Measurements from ENCODE around the gene SLC14A1. TPM values are rescaled to one million over a fixed set of nuclear protein-coding genes. Genes with fewer than 3 reads are reported as not detected.

SLC14A1 gene
- total and polyA plus RNA-seq, 2 of the 4 experiments (the other 2 are of a cell fraction): 20.5 to 31.9 TPM

GRCh38 chr18:45749918-45750689 is 26.1 kb downstream of the SLC14A1 start:
- H2AFZ ChIP-seq (replicated peaks; ENCODE audit: low read length, poor library complexity): no peak overlapping the region
- H3K27me3 ChIP-seq (ENCODE audit: control insufficient read depth, insufficient read depth, low read length): no peaks in the 10 kb centered on the region
- H3K23ac ChIP-seq (ENCODE audit: low read depth, low read length): no peak overlapping the region
- H4K20me1 ChIP-seq (ENCODE audit: insufficient read depth, low read length): no peaks in the 10 kb centered on the region
- peak overlapping the region; percentile 24; the same call in 1 of the 2 replicates for H2BK120ac ChIP-seq (ENCODE audit: low read depth, low read length)
- ChIA-PET POLR2A (ENCODE audit: unreplicated experiment) (no interaction called here), CTCF (interaction anchor here (0.9 kb wide), 1 partner anchor 15 kb away, joined by 3 read pairs; no protein-coding TSS in a partner anchor)
- no peaks in the 10 kb centered on the region for H3K79me1 ChIP-seq (ENCODE audit: low read depth in 1 of 2, low read length in 2 of 2)
- in situ Hi-C loops (cut with MboI; ENCODE audit: low sequenced_read_pairs): no loop called here
- no peaks in the 10 kb centered on the region for H3K9me3 ChIP-seq (ENCODE audit: control insufficient read depth, insufficient read depth, low read length)
- peak overlapping the region; percentile 63; the same call in 1 of the 2 replicates for H3K4ac ChIP-seq (ENCODE audit: low read depth, low read length)
- H3K36me3 ChIP-seq (ENCODE audit: control insufficient read depth, insufficient read depth, low read length): no peaks in the 10 kb centered on the region
- peak overlapping the region; percentile 43; the same call in 1 of the 2 replicates for H3K27ac ChIP-seq (ENCODE audit: insufficient read depth, low read length)
- ATAC-seq (ENCODE audit: low read depth): no peak
- intact Hi-C loops (cut with micrococcal nuclease): no loop called here
- WGBS, 2 experiments (ENCODE audit: extremely low coverage in 2 of 2, insufficient read length in 1 of 2): 62% methylated on average over 3 of the region's 6 CpGs; no CpG with 5 or more reads in 1 of the 2 experiments
- peak overlapping the region in 1 of 2 experiments; percentile 24; a peak in 1 of 4 replicates for H4K8ac ChIP-seq (ENCODE audit: low read depth in 2 of 2, low read length in 2 of 2)
- H3K4me3 ChIP-seq (ENCODE audit: insufficient read depth, low read depth, low read length): no peak overlapping the region
- H2AK9ac ChIP-seq (replicated peaks; ENCODE audit: low read depth, low read length, poor library complexity): no peak overlapping the region
- no peak overlapping the region for H2AK5ac ChIP-seq (ENCODE audit: low read depth, low read length)
- H3K9me1 ChIP-seq (ENCODE audit: insufficient read depth, low read length): no peaks in the 10 kb centered on the region
- no peak overlapping the region for H3K56ac ChIP-seq (ENCODE audit: extremely low read depth, insufficient read depth, low read length)
- peak; percentile 54 for DNase-seq
- peak overlapping the region; percentile 66; the same call in 1 of the 2 replicates for H3K14ac ChIP-seq (replicated peaks; ENCODE audit: low read depth, low read length)
- H4K91ac ChIP-seq (ENCODE audit: insufficient read depth, low read depth, low read length): peak overlapping the region; percentile 2; the same call in 1 of the 2 replicates
- H3K4me1 ChIP-seq (ENCODE audit: control insufficient read depth, insufficient read depth, low read length): peaks cover 14% of the 10 kb centered on the region
- peak overlapping the region; percentile 75; the same call in 1 of the 2 replicates for H3K18ac ChIP-seq (ENCODE audit: low read depth, low read length)
- H3K9ac ChIP-seq (ENCODE audit: low read depth, low read length): no peak overlapping the region
- BruUV-seq (replicated peaks): TSS peak; percentile 42
- peak overlapping the region; percentile 3; the same call in 1 of the 3 replicates for H2BK15ac ChIP-seq (ENCODE audit: low read depth, low read length)
- H3K4me2 ChIP-seq (ENCODE audit: low read depth, low read length): no peak overlapping the region
- H2BK20ac ChIP-seq (ENCODE audit: low read depth, low read length): peak overlapping the region; percentile 8; the same call in 1 of the 2 replicates
- no peak for TF ChIP-seq POLR2A (IDR thresholded peaks at IDR 0.05; ENCODE audit: low read depth, low read length)
- no peak for TF ChIP-seq MAFK (IDR thresholded peaks at IDR 0.05; ENCODE audit: low read depth, low read length)
- no peak overlapping the region for H2BK5ac ChIP-seq (ENCODE audit: low read depth, low read length, poor library complexity, severe bottlenecking)
- dilution Hi-C loops (cut with HindIII; ENCODE audit: low sequenced_read_pairs, unreplicated experiment): no loop called here
- H4K5ac ChIP-seq (ENCODE audit: low read depth, low read length): no peak overlapping the region; the same call in 1 of the 2 replicates
